ENCODE data around the gene TGFBRAP1.
A peak's percentile ranks its signal among the peaks of the same experiment; 100 is the strongest.

TGFBRAP1 gene, protein sequence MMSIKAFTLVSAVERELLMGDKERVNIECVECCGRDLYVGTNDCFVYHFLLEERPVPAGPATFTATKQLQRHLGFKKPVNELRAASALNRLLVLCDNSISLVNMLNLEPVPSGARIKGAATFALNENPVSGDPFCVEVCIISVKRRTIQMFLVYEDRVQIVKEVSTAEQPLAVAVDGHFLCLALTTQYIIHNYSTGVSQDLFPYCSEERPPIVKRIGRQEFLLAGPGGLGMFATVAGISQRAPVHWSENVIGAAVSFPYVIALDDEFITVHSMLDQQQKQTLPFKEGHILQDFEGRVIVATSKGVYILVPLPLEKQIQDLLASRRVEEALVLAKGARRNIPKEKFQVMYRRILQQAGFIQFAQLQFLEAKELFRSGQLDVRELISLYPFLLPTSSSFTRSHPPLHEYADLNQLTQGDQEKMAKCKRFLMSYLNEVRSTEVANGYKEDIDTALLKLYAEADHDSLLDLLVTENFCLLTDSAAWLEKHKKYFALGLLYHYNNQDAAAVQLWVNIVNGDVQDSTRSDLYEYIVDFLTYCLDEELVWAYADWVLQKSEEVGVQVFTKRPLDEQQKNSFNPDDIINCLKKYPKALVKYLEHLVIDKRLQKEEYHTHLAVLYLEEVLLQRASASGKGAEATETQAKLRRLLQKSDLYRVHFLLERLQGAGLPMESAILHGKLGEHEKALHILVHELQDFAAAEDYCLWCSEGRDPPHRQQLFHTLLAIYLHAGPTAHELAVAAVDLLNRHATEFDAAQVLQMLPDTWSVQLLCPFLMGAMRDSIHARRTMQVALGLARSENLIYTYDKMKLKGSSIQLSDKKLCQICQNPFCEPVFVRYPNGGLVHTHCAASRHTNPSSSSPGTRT

DNA sequence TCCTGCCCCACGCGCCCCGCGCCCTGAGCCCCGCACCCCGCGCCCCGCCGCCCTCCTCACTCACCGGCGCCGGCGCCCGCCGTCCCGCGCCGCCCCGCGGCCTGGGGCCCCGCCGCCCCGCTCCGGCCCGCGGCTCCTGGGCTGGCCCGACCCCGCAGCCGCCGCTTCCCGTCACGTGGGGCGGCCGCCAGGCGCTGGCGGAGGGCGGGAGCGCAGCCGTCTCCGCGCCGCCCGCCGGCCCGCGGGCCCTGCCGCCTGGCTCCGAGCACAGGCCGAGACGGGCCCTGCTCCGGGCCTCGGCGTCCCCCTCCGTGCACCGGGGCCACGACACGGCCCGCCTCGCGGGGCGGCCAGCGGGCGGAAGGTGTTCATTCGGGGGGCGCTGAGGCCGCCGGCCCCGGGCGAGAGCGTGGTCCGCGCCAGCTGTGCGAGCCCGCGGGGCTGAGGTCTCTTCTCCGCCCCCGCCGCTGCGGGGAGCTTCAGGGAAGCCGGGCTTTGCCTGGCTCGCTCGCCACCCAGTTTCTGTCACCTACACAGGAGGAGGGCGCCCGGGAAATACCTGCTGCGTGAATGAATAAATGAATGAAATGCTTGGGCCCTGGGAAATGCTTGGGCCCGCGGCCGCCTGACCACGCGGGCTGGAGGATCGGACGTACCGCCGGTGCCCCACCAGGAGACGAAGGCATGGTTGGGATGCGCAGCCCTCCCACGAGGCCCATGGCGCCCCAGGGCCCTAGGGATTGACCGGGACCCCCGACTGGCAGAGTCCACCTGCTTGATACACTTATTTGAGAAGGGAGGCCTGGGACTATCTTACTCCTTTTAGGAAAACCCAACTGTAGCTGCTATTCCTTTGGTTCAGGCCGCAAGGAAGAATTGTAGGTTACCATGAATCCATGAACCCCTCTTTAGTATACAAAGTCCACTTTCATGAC lies at the start of gene TGFBRAP1:
TGFBRAP1 (minus strand) TSS at position 175 of the 935 bp plus-strand sequence. CDS start 21,434 bp downstream, outside the sequence.
- DNase-seq, result peak in 1 of 2 experiments; percentile 20

DNA sequence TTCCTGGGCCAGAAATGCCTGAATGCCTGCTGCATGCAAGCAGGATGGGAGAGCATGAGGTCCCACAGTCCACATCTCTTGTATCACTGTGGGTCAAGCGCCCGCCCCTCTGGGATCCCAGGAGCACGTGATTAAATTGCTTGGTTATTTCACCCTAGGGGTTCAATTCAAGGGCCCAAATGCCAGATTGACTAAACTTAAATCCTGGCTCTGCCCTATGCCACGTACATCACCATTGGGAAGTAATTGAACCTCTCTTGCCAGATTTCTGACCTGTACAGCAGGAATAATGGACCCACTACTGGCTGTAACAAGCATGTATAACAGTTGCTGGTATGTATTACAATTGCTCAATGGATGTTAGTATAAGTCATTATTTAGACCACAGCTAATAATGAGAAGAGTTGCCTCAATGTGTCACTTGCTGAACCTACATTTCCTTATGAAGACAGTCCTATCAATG lies 49.4 kb upstream of the TGFBRAP1 start:
- DNase-seq, result no peak

DNA sequence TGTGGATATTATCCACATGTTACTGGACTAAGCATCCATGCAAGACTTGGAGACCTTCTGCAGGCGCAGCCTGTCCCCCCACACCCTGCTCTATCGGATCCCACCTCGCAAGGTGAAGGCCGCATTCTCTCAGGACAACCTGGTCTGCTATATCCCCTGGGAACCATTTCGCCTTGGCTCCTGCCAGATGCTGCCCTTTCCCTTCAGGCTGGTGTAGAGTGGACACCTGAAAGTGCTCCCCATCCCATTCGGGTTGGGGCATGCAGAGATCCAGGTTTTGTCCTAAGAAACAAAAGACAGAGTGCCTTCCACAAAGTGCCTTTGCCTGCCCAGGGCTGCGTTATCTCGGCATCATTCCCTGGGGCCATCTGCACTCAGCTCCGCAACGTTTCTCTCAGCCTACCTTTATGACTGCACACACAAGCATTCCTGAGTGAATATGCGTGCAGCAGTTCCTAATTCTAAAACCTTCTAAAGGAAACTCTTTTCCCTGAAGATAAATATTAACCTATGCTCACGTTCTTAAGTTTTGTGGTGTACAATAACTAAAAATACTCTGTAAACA lies 48.8 kb upstream of the TGFBRAP1 start:
- DNase-seq, result no peak

DNA sequence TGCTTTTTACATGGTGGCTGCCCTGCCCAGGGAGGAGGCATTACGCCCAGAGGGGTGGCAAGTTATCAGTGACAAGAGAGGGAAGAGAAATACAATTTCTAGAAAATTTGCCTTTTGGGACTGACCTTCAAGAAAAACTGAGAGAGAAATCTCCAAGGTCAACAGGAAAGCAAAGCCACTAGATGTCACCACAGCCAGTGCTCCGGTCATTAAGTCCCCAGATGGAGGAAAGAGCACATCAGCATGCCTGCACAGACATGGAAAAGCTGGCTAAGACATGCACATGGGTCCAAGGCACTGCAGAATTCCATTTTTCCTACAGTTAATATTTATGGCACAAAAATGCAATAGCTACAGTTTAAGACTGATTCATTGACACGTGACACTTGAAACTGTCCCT lies 48.3 kb upstream of the TGFBRAP1 start:
- DNase-seq, result peak in 1 of 2 experiments; percentile 18

DNA sequence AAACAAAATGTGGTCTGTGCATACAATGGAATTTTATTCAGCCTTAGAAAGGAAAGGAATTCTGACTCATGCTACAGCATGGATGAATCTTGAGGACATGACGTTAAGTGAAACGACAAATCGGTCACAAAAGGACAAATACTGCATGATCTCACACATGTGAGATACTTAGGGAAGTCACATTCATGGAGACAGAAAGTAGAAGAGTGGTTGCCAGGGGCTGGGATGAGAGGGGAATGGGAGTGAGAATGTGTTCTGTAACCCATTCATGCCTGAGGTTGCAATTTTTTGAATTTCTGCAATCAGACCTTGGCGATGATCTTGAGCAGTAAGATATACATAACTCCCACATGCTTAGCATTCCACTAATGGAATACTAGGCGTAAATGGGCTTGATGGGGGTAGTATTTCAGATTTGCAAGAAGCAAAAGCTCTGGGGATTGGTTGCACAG lies 47.3 kb upstream of the TGFBRAP1 start:
- no peak for DNase-seq

DNA sequence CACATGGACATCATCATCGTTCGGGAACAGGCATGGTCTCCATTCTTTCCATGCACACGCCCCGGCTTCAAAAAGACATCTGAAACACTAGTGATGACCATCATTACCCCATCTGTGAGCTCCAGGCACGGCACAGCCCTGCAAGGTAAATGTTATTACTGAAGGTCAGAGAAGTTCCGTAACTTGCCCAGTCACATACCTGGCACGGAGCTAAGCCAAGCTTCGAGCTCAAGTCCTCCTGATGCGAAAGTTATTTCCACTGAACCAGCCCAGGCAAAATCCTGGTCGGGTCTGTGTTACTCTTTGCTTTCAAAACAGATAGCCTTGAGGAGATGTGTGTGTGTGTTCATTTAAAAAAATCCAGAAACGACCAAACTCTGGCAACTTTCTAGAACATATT lies 46.5 kb upstream of the TGFBRAP1 start:
- no peak for DNase-seq

DNA sequence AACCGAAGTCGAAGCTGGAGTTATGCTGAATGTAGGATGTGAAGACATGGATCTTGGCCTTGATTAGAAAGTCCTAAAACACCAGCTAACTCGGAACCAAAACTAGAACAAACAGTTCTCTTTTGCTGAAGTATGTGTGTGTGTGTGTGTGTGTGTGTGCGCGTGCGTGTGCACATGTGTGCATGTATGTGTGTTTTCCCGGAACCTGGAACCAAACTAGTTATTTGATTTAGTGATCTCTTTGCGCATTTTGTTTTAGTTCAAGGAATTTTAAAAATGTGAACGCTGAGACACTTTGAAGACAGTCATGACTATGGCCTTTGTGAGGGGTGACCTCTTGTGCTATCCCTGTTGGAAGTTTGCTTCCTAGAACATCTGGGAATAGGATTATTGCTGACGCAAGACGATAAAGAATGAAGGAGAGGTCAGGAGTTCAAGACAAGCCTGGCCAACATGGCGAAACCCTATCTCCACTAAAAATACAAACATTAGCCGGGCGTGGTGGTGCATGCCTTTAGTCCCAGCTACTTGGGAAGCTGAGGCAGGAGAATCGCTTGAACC lies 45.5 kb upstream of the TGFBRAP1 start:
- DNase-seq, result no peak

DNA sequence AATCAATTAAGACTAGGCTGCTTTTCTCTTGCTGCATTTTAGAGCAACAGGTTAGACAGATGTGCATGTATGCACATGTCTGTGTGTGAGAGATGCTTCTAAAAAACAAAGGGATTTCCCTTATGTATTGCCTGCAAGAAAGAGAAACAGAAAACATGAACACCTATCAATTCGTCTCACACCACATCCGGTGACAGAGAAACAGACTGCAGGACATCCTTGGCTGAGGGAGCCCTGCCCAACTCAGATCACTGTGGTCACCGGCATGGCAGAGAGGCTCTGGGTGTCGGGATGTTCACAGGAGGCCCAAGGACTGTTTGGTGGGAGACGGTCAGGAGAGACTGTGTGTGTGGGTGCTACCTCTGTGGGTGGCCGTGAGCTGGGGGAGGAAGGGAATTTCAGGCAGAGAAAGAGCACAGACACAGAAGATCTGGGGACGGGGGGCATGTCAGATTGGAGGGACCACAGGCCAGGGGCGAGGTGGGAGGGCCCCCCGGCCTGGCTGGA lies 44.4 kb upstream of the TGFBRAP1 start:
- DNase-seq, result no peak

DNA sequence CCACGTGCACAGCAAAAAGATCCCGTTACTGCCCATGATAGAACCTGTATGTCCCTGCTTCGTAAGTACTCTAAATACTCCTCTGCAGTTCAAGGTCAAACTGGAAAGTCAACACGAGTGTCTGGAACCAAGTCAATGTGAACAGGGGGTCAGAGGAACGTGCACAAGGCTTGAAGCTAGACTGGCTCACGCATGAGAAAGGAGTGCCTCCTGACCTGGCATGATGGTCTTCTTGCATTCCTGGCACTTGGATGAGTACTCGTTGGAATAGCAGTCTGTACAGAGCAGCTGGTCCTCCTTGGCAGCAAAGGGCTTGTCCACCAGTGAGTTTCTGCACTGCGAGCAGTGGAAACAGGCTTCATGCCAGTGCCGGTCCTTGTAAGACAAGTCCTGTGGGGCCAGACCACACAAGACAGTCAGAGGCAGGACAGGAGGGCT lies 43.8 kb upstream of the TGFBRAP1 start:
- DNase-seq, result no peak

DNA sequence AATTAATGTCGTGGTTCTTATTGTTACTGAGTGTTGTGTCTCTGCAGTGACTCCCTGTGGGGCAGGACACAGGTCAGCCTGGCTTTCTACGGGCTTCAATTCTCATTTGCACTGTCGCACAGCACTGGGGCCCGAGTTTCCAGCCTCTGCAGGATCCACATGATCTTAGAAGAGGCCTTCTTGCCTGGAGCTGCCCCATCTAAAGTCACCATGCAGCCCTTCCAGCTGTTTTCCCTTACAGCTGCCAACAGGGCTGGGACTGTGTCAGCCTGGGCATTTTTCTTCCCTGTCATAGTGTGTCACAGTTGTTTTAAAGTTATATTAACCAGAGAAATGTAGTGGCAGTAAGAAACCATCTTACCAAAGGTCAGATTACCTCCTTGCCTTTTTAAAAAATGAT lies 42.3 kb upstream of the TGFBRAP1 start:
- no peak for DNase-seq

DNA sequence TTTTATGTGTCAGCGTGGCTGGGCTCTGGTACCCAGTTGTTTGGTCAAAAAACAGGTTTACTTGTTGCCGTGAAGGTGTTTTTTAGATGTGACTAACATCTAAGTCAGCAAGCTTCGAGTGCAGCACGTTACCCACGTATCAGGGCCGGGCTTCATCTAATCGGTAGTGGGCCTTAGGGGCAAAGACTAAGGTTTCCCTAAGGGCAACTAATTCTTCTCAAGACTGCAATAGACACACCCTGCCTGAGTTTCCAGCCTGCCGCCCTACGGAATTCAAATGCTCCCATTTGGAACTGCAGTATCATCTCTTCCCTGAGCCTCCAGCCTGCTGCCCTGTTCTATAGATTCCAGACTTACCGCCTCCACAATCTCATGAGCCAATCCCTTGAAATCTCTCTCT lies 41.6 kb upstream of the TGFBRAP1 start:
- DNase-seq, result no peak

DNA sequence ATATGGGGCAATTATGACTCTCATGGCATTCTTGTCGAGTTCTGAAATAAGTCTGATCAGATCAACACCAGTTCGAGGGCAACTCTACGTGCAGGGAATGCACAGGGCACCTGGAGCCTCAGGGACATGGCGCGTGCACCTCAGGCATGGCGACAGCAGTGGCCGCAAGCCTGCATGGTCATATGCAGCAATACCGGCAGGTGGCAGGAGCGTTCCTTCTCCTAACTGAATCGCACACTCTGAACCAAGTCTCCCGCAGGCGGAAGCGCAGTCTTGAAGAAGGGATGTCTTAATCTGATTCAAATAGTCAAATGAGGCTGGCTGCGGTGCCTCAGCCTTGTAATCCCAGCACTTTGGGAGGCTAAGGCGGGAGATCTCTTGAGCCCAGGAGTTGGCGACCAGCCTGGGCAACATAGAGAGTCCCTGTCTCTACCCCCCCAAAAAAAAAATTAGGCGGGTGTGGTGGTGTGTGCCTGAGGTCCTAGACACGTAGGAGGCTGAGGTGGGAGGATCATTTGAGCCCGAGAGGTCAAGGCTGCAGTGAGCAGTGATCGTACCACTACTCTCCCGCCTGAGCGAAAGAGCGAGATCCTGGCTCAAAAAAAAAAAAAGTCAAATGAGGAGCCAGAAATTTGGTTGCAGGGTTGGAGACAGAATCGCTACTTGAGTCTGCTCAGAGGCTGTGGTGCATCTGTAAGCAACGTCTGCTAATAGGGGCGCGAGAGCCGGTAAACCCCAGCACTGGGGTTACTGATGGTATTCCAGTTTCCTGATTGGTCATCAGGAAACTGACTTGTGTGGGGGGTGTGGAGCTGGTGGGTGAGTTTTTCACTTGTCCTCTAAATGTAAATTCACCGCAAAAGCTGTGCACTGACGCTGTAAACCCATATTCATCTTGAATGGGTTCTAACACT lies 40.5 kb upstream of the TGFBRAP1 start:
- no peak for DNase-seq

DNA sequence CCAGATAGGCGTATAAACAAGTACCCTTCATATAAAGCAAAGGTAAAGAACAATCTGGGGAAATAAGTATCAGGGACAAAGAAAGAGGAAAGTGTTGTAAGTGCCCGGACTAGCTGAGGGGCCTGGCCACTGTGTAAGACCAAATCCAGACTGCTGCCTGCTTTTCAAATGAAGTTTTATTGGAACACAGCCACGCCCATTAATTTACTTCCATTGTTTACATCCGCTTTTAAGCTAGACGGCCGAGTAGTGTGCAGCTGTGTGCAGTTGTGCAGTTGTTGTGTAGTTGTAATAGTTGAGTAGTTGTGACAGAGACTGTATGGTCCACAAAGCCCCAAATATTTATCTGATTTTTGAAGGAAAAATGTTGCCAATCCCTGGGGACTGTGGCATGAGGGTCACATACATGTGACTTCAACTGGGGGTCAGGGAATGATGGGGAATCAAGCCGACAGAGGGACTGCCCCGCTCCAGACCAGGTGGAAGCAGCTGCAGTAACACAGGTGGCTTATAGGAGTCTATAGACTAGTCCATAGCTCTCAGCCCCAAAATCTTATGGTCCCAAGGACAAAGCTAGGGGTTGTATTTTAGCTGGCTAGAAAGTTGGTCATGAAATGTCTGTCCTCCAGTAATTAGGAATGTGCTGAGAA lies 39.3 kb upstream of the TGFBRAP1 start:
- DNase-seq, result no peak

DNA sequence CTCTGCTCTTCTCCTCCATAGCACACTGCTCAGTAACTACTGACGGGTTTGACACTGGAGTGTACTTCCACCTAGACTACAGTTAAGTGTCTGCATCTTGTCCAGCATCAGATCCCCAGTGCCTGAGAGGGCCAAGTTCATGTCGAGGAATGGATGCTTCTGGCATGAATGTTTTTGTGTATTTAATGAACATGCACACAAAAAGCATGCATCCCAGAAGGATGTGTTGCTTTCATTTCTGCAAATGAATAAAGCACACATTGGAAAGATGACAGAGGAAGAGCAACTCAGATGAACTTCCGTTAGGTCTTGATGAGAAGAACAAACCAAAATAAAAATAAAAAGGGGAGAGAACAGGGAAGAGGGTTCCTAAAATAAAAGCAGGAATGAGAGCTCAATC lies 35.7 kb upstream of the TGFBRAP1 start:
- DNase-seq, result no peak

DNA sequence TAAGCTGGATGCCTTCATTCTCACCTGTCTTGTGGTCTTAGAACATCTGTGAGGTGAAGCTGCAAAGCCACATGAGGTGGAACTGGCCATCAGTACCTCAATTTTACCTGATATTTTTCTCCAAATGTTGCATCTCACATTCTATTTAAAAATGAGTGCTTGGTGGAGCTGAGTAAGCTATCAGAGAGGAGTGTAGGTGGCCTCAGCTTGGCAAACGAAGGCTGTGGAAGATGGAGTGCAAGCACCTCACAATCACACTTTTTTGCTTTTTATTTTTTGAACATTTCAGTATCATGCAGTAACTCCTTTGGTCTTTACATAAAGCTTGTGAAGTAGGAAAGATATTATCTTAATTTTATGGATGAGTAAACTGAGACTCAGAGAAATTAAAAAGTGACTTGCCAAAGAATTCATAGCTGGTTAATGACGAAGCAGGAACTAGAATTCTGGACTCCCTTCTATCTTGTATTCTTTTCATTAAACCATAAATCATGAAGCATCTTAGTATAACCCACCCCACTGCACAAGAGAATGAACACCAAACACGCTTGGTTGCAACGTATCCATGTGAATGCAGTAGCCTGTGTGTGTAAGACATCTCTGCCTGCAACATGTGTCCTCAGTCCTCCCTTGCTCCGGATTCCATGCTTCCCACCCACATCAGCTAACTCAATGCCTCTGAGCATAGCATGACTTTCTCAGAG lies 35.1 kb upstream of the TGFBRAP1 start:
- no peak for DNase-seq

DNA sequence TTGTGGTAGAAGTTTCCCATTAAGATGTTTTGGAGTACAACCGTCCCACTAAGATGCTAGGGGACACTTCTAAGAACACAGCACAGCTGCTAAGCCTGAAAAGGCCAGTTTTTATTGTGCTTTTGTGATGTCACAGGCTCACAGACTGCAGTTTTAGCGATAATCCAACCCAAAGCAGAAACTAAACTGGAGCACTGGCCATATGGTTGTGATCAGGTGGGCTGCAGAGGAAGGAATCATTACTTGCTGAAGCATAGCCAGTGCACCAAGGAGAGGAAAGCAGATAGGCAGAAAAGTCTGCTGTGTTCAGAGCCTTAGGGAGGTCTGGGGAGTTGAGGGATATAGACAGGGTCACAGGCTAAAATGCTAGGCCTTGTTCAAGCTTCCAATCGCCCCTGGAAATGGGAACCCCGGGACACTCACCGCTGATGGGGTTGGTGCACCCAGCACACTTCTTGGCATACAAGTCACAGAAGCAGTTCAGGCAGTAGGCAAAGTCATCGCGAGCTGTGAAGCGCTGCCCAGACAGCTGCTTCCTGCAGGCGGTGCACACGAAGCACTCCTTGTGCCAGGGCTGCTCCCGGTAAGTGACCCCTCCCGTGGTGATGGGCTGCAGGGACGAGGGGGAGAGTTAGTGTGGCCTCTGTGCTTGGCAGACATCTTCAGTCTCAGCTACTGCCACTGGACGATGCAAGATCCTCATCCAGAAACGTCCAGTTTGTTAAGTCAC lies 33.5 kb upstream of the TGFBRAP1 start:
- no peak for DNase-seq

DNA sequence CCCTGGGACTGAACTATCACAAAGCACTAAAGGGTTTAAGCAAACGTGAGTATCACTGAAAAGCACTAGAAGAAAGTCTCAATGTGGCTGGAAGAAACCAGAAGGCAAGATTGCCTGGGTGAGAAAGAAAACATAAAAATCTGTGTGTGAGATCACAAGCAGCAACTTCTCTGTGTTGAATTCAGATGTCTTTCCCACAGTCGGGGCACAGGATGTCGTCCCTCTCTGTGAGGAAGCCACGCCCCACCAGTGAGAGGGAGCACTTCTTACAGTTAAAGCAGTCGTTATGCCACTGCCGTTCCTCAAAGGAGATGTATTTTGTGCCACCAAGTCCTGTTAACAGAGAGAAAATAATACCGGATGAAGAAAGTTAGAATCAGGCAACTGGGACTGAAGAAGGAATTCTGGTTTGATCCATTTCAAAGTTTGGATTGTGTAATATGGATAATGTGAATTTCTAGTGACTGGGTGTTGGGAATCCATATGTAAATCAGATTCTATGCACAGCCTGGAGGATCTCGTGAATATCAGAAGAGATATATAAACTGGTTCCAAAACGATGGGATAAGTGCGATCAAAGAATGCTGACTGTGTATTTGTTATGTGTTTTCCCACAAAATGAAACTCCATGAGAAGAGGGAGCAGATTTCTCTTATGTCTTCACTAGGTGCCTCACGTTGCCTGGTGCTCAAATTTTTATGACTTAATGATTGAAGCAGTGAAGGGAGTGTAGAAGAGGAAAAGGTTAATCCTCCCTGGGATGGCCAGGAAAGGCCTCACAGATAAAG lies 31.8 kb upstream of the TGFBRAP1 start:
- DNase-seq, result no peak

DNA sequence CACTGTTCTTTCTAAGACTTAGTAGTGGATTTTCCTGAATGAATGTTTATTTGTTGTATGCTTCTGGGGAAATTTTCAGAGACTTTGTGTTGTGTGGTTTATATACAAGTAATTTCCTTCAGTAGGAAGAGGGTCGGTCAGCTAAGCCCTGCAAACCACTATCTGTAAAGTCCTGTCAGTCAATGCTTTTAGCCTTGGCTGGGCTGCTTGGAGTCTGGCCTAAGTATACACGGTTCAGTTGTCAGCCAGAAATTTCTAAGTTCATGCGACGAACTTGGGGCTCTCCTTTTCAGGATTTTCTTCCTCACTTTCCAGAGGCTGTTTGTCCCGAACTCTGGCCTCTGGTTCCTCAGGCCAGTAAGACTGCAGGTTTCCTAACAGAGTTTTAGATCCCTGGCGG lies 29.1 kb upstream of the TGFBRAP1 start:
- DNase-seq, result no peak
